ENCODE results near the gene PDPK1. TPM values are rescaled to one million over a fixed set of nuclear protein-coding genes. Genes with fewer than 3 reads are reported as not detected.

Gene PDPK1
- total RNA-seq, 4 donors from 2014 or later = 22.2 to 34.5 (median 25.6) TPM

- ATAC-seq (ENCODE audit: low FRiP score) (no peak), DNase-seq (ENCODE audit: low spot score) (no peak)
- TF ChIP-seq CTCF (IDR thresholded peaks at IDR 0.05) = no peak
Observed at GRCh38 chr16:2527784-2528100, 10.1 kb upstream of the PDPK1 start.

- no peak for DNase-seq (ENCODE audit: low spot score)
- TF ChIP-seq CTCF (IDR thresholded peaks at IDR 0.05) = no peak
- no peak for ATAC-seq (ENCODE audit: low FRiP score)
Observed at GRCh38 chr16:2528161-2529060, 9.4 kb upstream of the PDPK1 start.

GRCh38 chr16:2529061-2529931, 8.5 kb upstream of the PDPK1 start:
- no peak for ATAC-seq (ENCODE audit: low FRiP score)
- no peak for DNase-seq (ENCODE audit: low spot score)
- TF ChIP-seq CTCF (IDR thresholded peaks at IDR 0.05) = no peak

- no peak for ATAC-seq (ENCODE audit: low FRiP score)
- no peak for TF ChIP-seq CTCF (IDR thresholded peaks at IDR 0.05)
- DNase-seq (ENCODE audit: low spot score) = no peak
Observed at GRCh38 chr16:2529961-2530628, 7.7 kb upstream of the PDPK1 start.

DNA sequence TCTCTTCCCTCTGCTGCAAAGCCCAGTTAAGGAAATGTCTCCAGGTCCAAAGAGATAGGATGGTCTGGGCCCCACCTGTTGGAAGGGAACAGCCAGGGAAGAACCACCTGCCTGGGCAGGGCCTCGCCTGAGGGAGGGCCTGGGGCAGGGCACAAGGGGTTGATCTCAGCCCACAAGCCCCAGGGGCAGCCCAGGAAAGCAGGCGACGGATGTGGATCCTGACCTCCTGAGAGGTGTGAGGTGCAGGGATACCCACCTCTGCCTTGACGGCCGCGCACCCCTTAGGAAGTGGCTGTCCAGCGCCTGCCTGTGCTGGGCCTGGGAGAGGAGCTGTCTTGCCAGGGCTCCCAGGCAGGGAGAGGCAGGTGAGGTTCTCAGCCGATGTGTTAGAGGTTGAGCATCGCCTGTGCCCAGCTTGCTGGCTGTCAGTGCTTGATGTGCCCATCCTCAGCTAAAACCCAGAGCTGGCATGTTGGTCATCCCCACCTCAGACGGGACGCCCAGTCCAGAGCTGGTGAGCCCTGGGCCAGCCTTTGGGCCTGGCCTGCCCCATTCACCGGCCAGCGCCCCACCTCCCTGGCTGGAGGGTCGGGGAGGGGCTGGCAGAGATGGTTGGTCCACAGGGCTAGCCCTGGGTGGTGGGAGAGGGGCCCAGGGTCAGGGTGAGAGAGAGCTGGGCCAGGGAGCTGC, 7.0 kb upstream of the PDPK1 start:
- DNase-seq (ENCODE audit: low spot score) = no peak
- no peak for TF ChIP-seq CTCF (IDR thresholded peaks at IDR 0.05)
- no peak for ATAC-seq (ENCODE audit: low FRiP score)

- ATAC-seq (ENCODE audit: low FRiP score) = peak; percentile 3
- no peak for DNase-seq (ENCODE audit: low spot score)
- TF ChIP-seq CTCF (IDR thresholded peaks at IDR 0.05) = no peak
Observed at GRCh38 chr16:2531371-2531695, 6.5 kb upstream of the PDPK1 start, which contains the start of gene CEMP1. CEMP1 (minus strand) TSS chr16:2531408; CDS start chr16:2531073, 335 bp downstream.

All from omental fat pad (tissue), 4 donors.